Measurements from ENCODE around the gene AGTRAP. TPM values are rescaled to one million over a fixed set of nuclear protein-coding genes. Genes with fewer than 3 reads are reported as not detected.

The AGTRAP gene
- total and polyA plus RNA-seq, 2 experiments from 2014 or later, result 34.2 to 71.9 TPM

DNA sequence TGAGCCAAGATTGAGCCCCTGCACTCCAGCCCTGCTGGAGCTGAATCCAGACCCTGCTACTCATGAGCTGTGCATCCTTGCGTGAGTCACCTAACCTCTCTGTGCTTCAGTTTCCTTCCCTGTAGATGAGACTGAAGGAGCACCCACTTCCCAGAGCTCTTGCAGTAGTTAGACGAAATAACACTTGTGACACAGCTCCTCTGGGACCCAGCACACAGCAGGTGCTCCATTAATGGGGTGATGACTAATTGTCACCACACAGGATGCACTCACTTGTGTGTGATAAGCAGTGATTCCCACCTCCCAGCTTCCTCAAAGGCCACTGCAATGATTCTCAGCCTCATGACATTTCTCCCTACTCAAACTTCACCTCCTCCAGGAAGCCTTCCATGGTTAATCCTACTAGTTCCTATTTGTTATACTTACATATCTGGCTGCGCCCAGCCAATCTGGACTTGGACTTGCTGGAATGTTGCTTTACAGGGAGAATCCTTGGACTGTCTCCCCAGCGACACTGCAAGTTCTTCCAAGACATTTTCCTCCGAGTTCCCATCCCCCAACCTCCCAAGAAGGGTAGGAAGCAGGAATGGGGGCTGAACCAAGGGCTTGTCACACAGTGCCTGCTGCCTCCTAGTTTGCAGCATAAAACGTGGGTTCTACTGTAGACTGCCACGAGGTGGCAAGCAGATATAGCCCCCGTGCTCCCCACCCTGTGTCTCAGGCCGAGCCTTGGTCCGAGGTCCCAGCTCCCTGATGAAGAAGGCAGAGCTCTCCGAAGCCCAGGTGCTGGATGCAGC lies 27.2 kb upstream of the AGTRAP start:
- Histone ChIP-seq H3K4me2 (no peak overlapping the region), H3K27ac (no peak overlapping the region), H3K9me3 (ENCODE audit: low read depth) (no peaks in the 10 kb centered on the region), H3K9me2 (replicated peaks; ENCODE audit: insufficient read depth) (no peaks in the 10 kb centered on the region), H3K4me1 (ENCODE audit: insufficient read depth) (no peaks in the 10 kb centered on the region), H4K20me1 (ENCODE audit: insufficient read depth, poor library complexity, severe bottlenecking) (no peaks in the 10 kb centered on the region), H2AFZ (no peak overlapping the region), H3K27me3 (no peaks in the 10 kb centered on the region), H3K36me3 (replicated peaks; ENCODE audit: insufficient read depth, low read depth) (no peaks in the 10 kb centered on the region), H3K79me2 (no peaks in the 10 kb centered on the region), H3K4me3 (no peak overlapping the region)
- TF ChIP-seq, protein P1, sequence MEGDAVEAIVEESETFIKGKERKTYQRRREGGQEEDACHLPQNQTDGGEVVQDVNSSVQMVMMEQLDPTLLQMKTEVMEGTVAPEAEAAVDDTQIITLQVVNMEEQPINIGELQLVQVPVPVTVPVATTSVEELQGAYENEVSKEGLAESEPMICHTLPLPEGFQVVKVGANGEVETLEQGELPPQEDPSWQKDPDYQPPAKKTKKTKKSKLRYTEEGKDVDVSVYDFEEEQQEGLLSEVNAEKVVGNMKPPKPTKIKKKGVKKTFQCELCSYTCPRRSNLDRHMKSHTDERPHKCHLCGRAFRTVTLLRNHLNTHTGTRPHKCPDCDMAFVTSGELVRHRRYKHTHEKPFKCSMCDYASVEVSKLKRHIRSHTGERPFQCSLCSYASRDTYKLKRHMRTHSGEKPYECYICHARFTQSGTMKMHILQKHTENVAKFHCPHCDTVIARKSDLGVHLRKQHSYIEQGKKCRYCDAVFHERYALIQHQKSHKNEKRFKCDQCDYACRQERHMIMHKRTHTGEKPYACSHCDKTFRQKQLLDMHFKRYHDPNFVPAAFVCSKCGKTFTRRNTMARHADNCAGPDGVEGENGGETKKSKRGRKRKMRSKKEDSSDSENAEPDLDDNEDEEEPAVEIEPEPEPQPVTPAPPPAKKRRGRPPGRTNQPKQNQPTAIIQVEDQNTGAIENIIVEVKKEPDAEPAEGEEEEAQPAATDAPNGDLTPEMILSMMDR (IDR thresholded peaks at IDR 0.05; ENCODE audit: poor library complexity), result no peak
- TF ChIP-seq EZH2phosphoT487 (IDR thresholded peaks at IDR 0.05; ENCODE audit: low read depth, severe bottlenecking, unreplicated experiment), result no peak
- TF ChIP-seq EZH2 (IDR thresholded peaks at IDR 0.05; ENCODE audit: borderline replicate concordance), result no peak
- WGBS (ENCODE audit: low lambda C conversion rate, missing lambda C conversion rate), result 93% methylated on average over 11 of the region's 11 CpGs
- DNase-seq (ENCODE audit: low spot score), result no peak

- Histone ChIP-seq H3K4me3 (no peak overlapping the region), H3K79me2 (no peaks in the 10 kb centered on the region), H3K36me3 (replicated peaks; ENCODE audit: insufficient read depth, low read depth) (no peaks in the 10 kb centered on the region), H3K4me2 (no peak overlapping the region), H3K4me1 (ENCODE audit: insufficient read depth) (no peaks in the 10 kb centered on the region), H3K9me2 (replicated peaks; ENCODE audit: insufficient read depth) (no peaks in the 10 kb centered on the region), H3K27me3 (no peaks in the 10 kb centered on the region), H3K27ac (no peak overlapping the region), H2AFZ (no peak overlapping the region), H4K20me1 (ENCODE audit: insufficient read depth, poor library complexity, severe bottlenecking) (no peaks in the 10 kb centered on the region), H3K9me3 (ENCODE audit: low read depth) (no peaks in the 10 kb centered on the region)
- DNase-seq (ENCODE audit: low spot score), result no peak
- TF ChIP-seq EZH2phosphoT487 (IDR thresholded peaks at IDR 0.05; ENCODE audit: low read depth, severe bottlenecking, unreplicated experiment), result no peak
- TF ChIP-seq EZH2 (IDR thresholded peaks at IDR 0.05; ENCODE audit: borderline replicate concordance), result no peak
- TF ChIP-seq, protein P1 (IDR thresholded peaks at IDR 0.05; ENCODE audit: poor library complexity), result no peak
- 97% methylated on average over 5 of the region's 5 CpGs for WGBS (ENCODE audit: low lambda C conversion rate, missing lambda C conversion rate)
Observed at GRCh38 chr1:11711490-11711889, 24.4 kb upstream of the AGTRAP start.

GRCh38 chr1:11712285-11712684 lies 23.7 kb upstream of the AGTRAP start:
- Histone ChIP-seq H2AFZ (no peak overlapping the region), H3K4me3 (no peak overlapping the region), H3K9me3 (ENCODE audit: low read depth) (no peaks in the 10 kb centered on the region), H3K4me2 (no peak overlapping the region), H3K9me2 (replicated peaks; ENCODE audit: insufficient read depth) (no peaks in the 10 kb centered on the region), H3K79me2 (no peaks in the 10 kb centered on the region), H3K4me1 (ENCODE audit: insufficient read depth) (no peaks in the 10 kb centered on the region), H4K20me1 (ENCODE audit: insufficient read depth, poor library complexity, severe bottlenecking) (no peaks in the 10 kb centered on the region), H3K27me3 (no peaks in the 10 kb centered on the region), H3K36me3 (replicated peaks; ENCODE audit: insufficient read depth, low read depth) (no peaks in the 10 kb centered on the region), H3K27ac (no peak overlapping the region)
- TF ChIP-seq, protein P1 (IDR thresholded peaks at IDR 0.05; ENCODE audit: poor library complexity), result no peak
- no peak for TF ChIP-seq EZH2phosphoT487 (IDR thresholded peaks at IDR 0.05; ENCODE audit: low read depth, severe bottlenecking, unreplicated experiment)
- TF ChIP-seq EZH2 (IDR thresholded peaks at IDR 0.05; ENCODE audit: borderline replicate concordance), result no peak
- WGBS (ENCODE audit: low lambda C conversion rate, missing lambda C conversion rate), result 90% methylated on average over 8 of the region's 8 CpGs
- DNase-seq (ENCODE audit: low spot score), result no peak

Data from hepatocyte (in vitro differentiated cells).